LNCaP clone FGC (cell line): ENCODE measurements around the gene ARHGAP23.

Source experiments
- DNase-seq: peaks from one replicate; pipeline ENCODE4 v3.0.0-alpha.2; 2011; ENCODE audit warnings: low read depth
- H3K4me3 ChIP-seq: 2 replicates; pipeline ENCODE4 v1.5.1; 2011; ENCODE audit warnings: mild to moderate bottlenecking, low read depth, low read length, control low read depth
- CTCF ChIP-seq: IDR thresholded peaks from 2 replicates; pipeline ENCODE4 v1.5.1; 2012; ENCODE audit warnings: mild to moderate bottlenecking; ENCODE audit not compliant: control insufficient read depth, insufficient read depth; ENCODE audit errors: extremely low read depth

Gene ARHGAP23

DNA sequence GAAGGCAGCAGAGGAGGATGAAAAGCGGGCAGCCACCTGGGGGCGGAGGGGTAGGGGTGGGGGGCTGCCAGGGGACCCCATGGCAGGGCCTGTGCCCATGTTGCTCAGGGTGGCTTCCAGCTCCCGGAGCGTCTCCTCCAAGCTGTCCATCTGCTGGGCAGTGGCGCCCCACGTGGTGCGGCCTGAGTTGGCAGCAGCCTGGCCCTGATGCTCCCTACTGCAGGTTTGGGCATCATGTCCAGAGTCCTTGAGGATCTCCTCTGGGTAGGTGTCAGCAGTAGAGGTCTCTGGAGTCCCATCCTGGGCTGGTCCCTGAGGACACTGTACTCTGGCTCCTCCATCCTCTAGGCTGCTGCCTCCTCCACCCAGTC lies 116.6 kb downstream of the ARHGAP23 start:
- no peak overlapping the region for H3K4me3 ChIP-seq
- TF ChIP-seq CTCF, result no peak
- DNase-seq, result no peak

- DNase-seq, result no peak
- H3K4me3 ChIP-seq, result no peak overlapping the region
- no peak for TF ChIP-seq CTCF
These were observed 117.4 kb downstream of the ARHGAP23 start for GRCh38 chr17:38545531-38546225.

GRCh38 chr17:38546396-38546795 lies 118.1 kb downstream of the ARHGAP23 start:
- TF ChIP-seq CTCF, result no peak

DNA sequence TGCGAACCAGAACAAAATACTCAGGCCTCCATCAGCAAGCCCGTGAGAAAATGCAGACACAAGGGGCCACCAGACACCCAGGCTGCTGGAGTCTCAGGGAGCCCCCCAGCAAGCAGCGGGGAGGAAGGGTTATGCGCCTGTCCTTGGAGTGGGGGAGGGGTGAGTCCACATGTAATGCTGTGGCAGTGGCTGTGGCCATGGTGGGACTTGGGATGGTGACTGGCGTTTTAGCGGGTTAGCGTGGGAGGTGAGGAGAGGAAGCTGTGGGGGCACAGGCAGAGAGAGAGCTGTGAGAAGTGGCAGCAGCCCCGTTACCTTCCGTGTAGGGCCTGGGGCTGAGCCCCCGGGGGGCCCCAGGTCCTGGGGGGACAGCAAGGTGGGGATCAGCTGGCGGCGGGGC lies 119.2 kb downstream of the ARHGAP23 start:
- no peak for TF ChIP-seq CTCF

More at GRCh38 chr17:38546396-38546795, 118.1 kb downstream of the ARHGAP23 start:
- H3K4me3 ChIP-seq, result no peak overlapping the region
- DNase-seq, result no peak

DNA sequence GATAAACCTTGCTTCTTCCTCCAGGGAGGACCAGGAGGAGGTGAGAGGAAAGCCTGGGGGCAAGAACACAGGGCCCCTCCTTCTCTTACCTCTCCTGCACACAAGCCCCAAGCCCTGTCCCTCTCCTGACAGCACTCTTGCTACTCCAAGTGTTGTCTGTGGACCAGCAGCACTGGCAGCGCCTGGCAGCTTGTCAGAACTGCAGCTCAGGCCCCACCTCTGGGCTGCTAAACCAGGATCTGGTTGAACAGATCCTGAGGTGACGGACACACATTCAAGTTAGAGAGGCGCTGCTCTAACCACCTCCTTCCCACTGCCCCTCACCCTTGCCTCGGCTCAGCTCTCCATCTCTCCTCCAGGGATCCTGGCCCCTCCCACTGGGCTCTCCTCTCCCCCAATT lies 121.0 kb downstream of the ARHGAP23 start:
- TF ChIP-seq CTCF, result no peak
- H3K4me3 ChIP-seq, result no peak overlapping the region
- no peak for DNase-seq

More for the DNA sequence above, 119.2 kb downstream of the ARHGAP23 start:
- H3K4me3 ChIP-seq, result no peak overlapping the region
- no peak for DNase-seq

DNA sequence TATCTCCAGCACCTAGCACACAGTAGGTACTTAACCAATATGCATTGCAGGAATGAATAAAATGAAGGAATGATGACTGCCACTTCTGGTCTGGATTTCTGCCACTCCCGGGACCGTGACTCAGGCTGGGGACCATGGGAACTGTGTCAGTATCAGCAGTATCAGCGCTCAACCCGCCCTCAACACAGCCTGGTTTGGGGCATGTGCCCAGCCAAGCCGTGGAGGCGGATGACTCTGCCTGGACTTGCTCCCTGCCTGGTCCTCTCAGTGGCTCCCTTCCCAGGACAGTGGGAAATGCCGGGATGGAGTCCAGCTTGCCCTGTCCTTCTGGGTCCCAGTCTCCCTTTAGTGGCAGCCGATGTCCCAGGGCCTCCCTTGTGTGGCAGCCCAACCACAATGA lies 122.4 kb downstream of the ARHGAP23 start:
- DNase-seq, result no peak
- H3K4me3 ChIP-seq, result no peak overlapping the region
- no peak for TF ChIP-seq CTCF

DNA sequence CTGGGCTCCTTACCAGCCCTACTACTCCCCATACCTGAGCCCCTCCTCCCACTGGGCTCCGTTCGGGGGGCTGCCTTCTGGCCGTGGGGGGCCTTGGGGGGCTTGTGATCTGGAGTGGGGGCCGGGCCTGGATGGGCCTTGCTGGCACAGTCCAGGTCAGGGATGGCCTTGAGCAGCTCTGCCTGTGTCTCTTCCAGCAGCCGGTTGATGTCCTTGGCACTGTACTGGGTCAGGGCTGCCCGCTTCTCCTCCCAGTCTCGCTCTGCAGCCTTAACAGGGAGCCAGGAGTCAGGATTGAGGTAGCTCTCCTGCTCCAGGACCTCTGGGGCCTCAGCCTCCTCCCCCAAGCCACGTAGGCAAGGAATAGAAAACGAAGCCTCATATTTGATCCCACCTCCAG lies 122.9 kb downstream of the ARHGAP23 start:
- no peak for TF ChIP-seq CTCF
- H3K4me3 ChIP-seq, result no peak overlapping the region
- DNase-seq, result no peak
